ENCODE data around the gene NADK. TPM values are rescaled to one million over a fixed set of nuclear protein-coding genes. Genes with fewer than 3 reads are reported as not detected.
A peak's percentile ranks its signal among the peaks of the same experiment; 100 is the strongest.
"Not testable (repeated sequence)": the region's sequence is repeated elsewhere in the genome, so short reads cannot be mapped to it uniquely, and the experiment has no call there.

Gene NADK
- total RNA-seq, 1 donor from 2014 or later = 68.1 TPM

GRCh38 chr1:1752190-1752589 lies 26.1 kb downstream of the NADK start:
- TF ChIP-seq, protein P1, sequence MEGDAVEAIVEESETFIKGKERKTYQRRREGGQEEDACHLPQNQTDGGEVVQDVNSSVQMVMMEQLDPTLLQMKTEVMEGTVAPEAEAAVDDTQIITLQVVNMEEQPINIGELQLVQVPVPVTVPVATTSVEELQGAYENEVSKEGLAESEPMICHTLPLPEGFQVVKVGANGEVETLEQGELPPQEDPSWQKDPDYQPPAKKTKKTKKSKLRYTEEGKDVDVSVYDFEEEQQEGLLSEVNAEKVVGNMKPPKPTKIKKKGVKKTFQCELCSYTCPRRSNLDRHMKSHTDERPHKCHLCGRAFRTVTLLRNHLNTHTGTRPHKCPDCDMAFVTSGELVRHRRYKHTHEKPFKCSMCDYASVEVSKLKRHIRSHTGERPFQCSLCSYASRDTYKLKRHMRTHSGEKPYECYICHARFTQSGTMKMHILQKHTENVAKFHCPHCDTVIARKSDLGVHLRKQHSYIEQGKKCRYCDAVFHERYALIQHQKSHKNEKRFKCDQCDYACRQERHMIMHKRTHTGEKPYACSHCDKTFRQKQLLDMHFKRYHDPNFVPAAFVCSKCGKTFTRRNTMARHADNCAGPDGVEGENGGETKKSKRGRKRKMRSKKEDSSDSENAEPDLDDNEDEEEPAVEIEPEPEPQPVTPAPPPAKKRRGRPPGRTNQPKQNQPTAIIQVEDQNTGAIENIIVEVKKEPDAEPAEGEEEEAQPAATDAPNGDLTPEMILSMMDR (IDR thresholded peaks at IDR 0.05; ENCODE audit: insufficient read depth, low read length, poor library complexity, severe bottlenecking) = no peak
- DNase-seq (ENCODE audit: low read depth) = no peak
- H3K4me3 ChIP-seq (ENCODE audit: low read depth, low read length) = no peak overlapping the region
- no peaks in the 10 kb centered on the region for H3K36me3 ChIP-seq (ENCODE audit: control insufficient read depth, insufficient read depth, low read length)
- no peaks in the 10 kb centered on the region for H3K27me3 ChIP-seq (ENCODE audit: control insufficient read depth, insufficient read depth, low read length)

GRCh38 chr1:1749941-1750340 lies 28.3 kb downstream of the NADK start:
- not testable (repeated sequence) for H3K27me3 ChIP-seq (ENCODE audit: control insufficient read depth, insufficient read depth, low read length); DNase-seq (ENCODE audit: low read depth); H3K4me3 ChIP-seq (ENCODE audit: low read depth, low read length); H3K36me3 ChIP-seq (ENCODE audit: control insufficient read depth, insufficient read depth, low read length)

DNA sequence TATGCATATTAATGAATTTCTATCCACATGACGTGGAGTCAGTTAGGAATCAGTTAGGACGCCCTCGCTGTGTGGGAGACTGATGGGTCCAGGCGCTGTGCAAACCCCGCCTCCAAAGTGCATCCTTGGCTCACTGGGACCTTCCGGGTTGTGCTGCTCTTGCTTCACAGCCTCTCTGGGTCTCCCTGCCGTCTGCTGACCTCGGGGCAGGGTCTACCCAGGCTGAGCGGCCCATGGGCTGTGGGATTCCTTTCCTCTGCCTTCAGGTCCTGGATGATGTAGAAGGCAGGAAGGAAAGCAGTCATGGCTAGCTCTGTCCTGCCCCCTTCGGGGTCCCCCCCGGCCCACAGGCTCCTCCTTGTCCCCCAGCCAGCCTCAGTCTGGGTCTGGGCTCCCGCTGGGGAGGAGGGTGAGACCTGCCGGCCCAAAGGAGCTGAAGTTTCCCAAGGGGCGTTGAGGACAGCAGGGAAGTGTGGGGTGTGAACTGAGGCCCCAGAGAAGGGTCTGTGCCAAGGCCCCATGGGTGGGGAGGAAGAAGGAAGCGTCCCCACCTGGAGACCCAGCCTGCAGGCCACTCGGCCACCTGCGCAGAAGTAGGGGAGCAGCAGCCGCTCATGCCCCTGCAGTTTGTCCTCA lies 29.5 kb downstream of the NADK start:
- TF ChIP-seq, protein P1 (IDR thresholded peaks at IDR 0.05; ENCODE audit: insufficient read depth, low read length, poor library complexity, severe bottlenecking) = no peak
- H3K27me3 ChIP-seq (ENCODE audit: control insufficient read depth, insufficient read depth, low read length) = no peaks in the 10 kb centered on the region
- DNase-seq (ENCODE audit: low read depth) = no peak
- H3K36me3 ChIP-seq (ENCODE audit: control insufficient read depth, insufficient read depth, low read length) = no peaks in the 10 kb centered on the region
- no peak overlapping the region for H3K4me3 ChIP-seq (ENCODE audit: low read depth, low read length)

- H3K27me3 ChIP-seq (ENCODE audit: control insufficient read depth, insufficient read depth, low read length); H3K4me3 ChIP-seq (ENCODE audit: low read depth, low read length): not testable (repeated sequence)
Observed at GRCh38 chr1:1746566-1746909, 31.7 kb downstream of the NADK start.

DNA sequence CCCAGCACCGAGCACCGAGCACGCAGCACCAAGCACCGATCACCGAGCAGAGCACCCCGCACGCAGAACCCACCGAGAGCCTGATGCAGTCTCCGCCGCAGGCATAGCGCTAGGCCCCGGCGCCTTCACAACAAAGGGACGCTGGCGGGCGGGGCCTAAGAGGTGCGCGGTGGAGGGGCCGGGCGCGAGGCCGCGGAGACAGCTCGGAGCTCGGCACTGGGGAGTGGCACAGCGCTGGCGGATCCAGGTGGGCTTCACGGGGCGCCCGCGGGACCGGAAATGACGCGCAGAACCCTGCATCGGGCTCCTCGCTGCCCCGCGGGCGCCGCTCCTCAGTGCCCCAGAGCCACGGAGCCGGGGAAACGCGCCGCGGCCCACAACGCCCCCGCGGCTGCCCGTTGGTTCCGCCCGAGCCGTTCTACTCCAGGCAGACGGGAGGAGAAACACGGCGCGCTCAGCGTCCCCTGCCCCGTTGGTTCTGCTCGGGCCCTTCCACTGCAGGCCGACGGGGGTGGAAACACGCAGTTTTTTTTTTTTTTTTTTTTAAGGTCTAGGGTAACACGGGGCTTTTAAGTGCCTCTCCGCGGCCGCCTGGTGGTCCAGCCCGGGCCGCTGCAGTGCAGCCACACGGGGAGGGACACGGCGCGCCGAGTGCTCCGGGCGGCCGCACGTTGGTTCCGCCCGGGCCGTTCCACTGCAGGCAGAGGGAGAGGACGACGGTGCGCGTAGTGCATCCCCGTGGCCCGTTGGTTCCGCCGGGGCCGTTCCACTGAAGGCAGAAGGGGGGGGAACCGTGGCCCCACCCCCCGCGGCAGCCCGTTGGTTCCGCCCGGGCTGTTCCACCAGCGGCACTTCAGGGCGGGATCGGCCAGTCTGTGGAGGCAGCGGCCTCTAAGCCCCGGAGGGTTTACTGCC lies 32.4 kb downstream of the NADK start:
- not testable (repeated sequence) for DNase-seq (ENCODE audit: low read depth); H3K27me3 ChIP-seq (ENCODE audit: control insufficient read depth, insufficient read depth, low read length); H3K36me3 ChIP-seq (ENCODE audit: control insufficient read depth, insufficient read depth, low read length)
- H3K4me3 ChIP-seq (ENCODE audit: low read depth, low read length) = peak overlapping the region; percentile 41

More at GRCh38 chr1:1746566-1746909, 31.7 kb downstream of the NADK start:
- not testable (repeated sequence) for H3K36me3 ChIP-seq (ENCODE audit: control insufficient read depth, insufficient read depth, low read length); DNase-seq (ENCODE audit: low read depth)

DNA sequence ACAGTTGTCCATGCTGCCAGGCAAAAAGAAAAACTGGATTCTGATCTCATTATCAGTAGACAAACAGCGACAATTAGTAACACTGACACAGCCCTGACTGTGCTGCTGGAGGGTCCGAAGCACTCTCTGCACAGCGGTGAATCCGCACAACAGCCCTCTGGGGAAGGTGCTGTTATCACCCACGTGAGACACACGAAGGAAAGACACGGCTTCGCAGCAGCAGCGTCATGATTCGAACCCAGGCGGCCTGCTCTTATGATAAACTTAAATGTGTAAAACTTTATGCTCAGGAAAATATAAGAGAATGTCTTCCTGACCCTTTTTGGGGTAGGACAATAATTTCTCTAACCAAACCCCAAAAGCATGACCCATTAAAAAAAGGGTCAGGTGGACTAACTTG lies 35.7 kb downstream of the NADK start:
- H3K27me3 ChIP-seq (ENCODE audit: control insufficient read depth, insufficient read depth, low read length); DNase-seq (ENCODE audit: low read depth); H3K4me3 ChIP-seq (ENCODE audit: low read depth, low read length); H3K36me3 ChIP-seq (ENCODE audit: control insufficient read depth, insufficient read depth, low read length): not testable (repeated sequence)

DNA sequence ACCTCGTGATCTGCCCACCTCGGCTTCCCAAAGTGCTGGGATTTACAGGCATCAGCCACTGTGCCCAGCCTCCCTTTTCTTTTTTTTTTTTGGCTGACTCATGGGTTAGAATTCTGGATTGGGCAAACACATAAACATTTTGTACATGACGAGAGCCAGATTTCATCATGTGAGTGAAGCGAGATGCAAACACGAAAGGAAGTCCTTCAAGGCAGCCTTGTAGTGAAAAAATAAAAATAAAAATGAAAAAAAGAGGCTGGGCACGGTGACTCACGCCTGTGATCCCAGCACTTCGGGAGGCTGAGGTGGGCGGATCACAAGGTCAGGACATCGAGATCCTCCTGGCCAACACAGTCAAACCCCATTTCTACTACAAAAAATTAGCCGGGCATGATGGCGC lies 37.3 kb downstream of the NADK start:
- H3K27me3 ChIP-seq (ENCODE audit: control insufficient read depth, insufficient read depth, low read length); H3K36me3 ChIP-seq (ENCODE audit: control insufficient read depth, insufficient read depth, low read length); H3K4me3 ChIP-seq (ENCODE audit: low read depth, low read length): not testable (repeated sequence)
- peak; percentile 48 for DNase-seq (ENCODE audit: low read depth)

DNA sequence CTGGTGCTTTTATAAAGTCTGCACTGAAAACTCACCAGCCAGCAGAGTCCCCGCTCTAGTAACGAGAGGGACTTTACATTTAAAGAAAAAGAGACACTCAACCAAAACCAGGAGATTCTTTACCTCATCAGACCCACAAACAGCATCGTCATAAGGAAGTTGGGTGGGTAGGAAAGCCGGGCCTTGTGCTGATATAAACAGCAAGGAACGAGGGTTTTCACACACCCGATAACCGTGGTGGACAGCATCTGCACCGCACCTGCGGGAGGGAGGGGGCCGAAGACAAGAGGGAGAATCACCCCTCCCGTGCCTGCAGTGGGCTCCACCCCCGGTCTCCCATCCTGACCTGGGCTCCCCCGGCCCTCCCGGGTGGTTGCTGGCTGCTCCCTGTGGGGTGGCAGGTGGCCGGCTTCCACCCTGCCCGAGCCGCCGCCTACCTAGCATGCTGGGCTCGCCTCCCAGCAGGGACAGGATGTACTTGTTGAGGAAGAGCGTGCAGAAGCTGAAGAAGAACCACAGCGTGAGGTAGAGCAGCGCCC lies 39.4 kb downstream of the NADK start:
- H3K4me3 ChIP-seq (ENCODE audit: low read depth, low read length); H3K36me3 ChIP-seq (ENCODE audit: control insufficient read depth, insufficient read depth, low read length); DNase-seq (ENCODE audit: low read depth); H3K27me3 ChIP-seq (ENCODE audit: control insufficient read depth, insufficient read depth, low read length): not testable (repeated sequence)

DNA sequence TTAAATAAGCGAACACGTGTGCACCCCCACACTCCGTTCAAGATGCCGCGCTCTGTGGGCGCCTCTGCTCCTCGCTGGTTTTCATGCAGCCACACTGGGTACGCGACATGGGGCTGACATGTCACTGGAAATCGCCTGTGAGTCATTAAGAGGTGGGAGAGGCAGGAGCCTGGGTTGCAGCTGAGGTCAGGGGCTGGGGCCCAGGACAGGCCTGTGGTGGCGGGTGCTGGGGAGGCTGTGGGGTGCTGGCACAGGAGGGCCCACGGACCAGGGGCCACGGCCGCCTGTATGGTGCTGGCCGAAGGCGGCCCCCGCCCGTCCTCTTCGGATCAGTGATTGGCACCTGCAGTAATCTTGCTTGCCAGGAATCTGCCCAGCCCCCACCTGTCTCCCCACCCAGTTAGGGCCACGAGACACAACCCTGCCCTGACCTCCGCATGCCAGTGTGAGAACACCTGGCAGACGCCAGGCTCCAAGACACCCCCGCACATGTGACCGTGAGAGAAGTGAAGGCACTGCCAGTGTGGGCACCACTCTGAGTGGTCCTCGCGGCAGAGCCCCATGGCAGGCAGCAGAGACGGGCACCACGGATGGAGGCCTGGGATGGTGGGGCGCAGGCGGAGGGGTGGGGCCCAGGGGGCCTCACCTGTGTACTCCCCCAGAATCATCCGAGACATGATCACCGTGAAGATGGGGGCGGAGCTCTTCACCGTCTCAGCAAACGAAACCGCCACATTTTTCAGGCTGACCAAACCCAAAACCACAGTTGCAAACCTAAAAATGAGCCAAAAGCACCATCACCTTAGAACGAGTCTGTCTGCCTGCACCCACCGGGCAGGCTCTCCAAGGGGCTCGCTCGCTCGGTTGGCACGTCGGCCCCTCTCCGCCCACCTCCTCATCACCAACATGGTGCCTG lies 40.3 kb downstream of the NADK start:
- H3K4me3 ChIP-seq (ENCODE audit: low read depth, low read length) = not testable (repeated sequence)

More for the DNA sequence above, 40.3 kb downstream of the NADK start:
- H3K27me3 ChIP-seq (ENCODE audit: control insufficient read depth, insufficient read depth, low read length); DNase-seq (ENCODE audit: low read depth); H3K36me3 ChIP-seq (ENCODE audit: control insufficient read depth, insufficient read depth, low read length): not testable (repeated sequence)

Data from kidney epithelial cell (primary cell).